ENCODE results near the gene FAM219B.

DNA sequence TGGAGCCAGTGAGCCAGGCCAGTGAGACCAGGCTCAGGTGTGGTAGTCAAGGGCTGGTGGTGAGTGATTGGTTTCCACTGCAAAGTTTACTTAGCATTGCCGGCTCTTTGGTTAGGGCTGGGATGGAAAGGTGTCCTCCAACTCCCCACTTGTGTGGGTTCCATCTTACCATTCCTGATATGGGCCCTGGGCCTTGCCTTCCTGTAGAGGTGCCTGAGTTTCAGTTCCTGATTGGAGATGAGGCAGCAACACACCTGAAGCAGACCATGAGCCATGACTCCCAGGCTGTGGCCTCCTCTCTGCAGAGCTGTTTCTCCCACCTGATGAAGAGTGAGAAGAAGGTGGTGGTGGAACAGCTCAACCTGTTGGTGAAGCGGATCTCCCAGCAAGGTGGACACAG is 13.7 kb downstream of the FAM219B start:
- no peak for TF ChIP-seq POLR2A (IDR thresholded peaks at IDR 0.05)
- TF ChIP-seq, protein P1, sequence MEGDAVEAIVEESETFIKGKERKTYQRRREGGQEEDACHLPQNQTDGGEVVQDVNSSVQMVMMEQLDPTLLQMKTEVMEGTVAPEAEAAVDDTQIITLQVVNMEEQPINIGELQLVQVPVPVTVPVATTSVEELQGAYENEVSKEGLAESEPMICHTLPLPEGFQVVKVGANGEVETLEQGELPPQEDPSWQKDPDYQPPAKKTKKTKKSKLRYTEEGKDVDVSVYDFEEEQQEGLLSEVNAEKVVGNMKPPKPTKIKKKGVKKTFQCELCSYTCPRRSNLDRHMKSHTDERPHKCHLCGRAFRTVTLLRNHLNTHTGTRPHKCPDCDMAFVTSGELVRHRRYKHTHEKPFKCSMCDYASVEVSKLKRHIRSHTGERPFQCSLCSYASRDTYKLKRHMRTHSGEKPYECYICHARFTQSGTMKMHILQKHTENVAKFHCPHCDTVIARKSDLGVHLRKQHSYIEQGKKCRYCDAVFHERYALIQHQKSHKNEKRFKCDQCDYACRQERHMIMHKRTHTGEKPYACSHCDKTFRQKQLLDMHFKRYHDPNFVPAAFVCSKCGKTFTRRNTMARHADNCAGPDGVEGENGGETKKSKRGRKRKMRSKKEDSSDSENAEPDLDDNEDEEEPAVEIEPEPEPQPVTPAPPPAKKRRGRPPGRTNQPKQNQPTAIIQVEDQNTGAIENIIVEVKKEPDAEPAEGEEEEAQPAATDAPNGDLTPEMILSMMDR (IDR thresholded peaks at IDR 0.05) = no peak

All from esophagus squamous epithelium (tissue), 4 donors.